ENCODE results near the gene ARHGEF10L.
A peak's percentile ranks its signal among the peaks of the same experiment; 100 is the strongest.

Gene ARHGEF10L

DNA sequence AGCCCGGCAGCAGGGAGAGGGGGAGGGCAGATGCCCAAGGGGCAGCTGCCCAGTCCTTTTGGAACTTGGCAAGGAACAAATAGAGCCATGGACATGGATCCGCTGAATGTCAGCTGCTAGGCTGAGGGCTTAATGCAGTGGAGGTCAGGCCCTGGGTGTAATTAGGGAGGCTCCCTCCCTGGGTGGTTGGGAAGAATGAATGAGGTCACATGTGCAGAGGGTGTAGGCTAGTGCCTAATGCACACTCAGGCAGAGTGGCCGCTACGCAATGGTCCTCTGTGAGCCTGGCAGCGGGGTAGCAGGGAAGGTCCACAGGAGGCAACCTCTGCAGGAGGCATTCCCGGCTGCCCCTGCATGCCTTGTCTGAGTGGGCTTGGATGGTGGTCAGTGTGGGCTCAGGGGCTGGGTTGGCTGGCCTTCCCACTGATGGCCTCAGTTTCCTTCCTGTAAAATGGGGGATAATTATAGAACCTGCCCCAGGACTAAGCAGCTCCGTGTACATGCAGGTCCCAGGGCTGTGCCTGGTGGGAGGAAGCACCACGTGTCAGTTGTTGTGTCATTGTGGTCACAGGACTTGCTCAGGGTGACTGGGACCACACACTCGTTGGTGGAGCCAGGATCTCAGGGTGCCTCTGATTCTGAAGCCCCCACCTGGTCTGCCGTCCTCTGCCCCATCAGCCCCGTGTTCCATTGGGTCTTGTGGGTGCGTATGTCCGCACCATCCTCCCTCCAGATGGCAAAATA lies 134.0 kb downstream of the ARHGEF10L start:
- no peak for FAIRE-seq

DNA sequence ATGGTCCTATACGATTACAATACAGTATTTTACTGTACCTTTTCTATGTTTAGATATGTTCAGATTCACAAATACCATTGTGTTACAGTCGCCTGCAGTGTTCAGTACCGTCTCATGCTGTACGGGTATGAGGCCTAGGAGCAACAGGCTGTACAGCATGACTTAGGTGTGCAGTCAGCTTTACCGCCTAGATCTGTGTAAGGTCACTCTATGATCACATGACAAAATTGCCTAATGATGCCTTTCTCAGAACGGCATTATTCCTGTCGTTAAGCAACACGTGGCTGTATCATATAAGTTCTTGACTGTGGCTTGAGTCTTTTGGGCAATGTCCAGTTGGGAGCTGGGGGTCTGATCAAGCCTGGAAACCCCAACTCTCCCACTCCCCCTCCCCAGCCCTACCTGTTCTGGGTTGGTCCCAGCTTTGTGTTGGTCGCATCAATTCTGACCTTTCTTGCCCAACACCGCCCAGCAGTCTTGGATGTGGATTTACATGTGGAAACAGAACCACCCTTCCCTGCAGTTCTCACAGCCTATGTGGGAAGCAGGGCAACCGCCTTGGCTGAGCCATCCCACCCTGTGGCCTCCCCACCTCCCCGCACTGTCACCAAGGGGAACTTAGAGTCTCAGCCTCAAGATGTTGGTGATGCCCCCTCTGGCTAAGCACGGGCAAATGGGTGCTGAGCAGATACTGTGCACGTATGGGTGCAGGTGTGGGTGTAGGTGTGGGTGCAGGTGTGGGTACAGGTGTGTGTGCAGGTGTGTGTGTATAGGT lies 135.4 kb downstream of the ARHGEF10L start:
- DNase-seq (ENCODE audit: low spot score), result no peak
- no peak for FAIRE-seq

More for the DNA sequence above, 134.0 kb downstream of the ARHGEF10L start:
- DNase-seq (ENCODE audit: low spot score), result no peak

DNA sequence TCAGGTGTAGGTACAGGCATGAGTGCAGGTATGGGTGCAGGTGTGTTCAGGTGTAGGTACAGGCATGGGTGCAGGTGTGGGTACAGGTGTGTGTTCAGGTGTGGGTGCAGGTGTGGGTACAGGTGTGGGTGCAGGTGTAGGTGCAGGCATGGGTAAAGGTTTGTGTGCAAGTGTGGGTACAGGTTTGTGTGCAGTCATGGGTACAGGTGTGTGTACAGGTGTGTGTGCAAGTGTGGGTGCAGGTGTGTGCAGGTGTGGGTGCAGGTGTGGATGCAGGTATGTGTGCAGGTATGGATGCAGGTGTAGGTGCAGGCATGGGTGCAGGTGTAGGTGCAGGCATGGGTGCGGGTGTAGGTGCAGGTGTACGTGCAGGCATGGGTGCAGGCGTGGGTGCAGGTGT lies 136.2 kb downstream of the ARHGEF10L start:
- DNase-seq (ENCODE audit: low spot score), result no peak
- FAIRE-seq, result peak; percentile 23

DNA sequence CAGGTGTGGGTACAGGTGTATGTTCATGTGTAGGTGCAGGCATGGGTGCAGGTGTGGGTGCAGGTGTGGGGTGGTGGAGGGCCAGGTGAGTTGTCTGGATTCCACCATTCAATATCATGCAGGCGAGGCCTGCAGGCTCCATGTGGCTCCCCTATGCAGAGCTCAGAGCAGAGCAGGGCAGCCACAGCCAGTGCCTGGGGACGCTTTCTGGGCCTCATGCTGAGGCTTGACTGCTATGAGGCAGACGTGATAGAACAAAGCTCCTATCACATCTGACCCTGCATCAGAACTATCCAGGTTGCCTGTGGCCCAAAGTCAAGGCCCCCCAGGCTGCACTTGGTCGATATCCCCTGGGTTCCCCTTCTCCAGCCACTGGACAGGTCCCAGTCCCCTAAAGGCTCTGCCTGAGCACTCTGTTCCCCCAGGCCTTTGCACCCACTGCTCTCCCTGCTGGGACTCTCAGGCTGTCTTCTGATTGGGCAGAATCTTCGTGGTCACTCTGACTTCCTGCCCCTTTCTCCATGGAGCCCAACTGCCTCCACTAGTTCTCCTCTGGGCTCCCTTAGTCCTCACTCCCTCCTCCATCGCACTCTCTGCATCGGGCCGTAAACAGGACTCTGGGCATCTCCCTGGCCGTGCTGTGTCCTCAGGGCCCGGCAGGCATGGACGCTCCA lies 137.0 kb downstream of the ARHGEF10L start:
- no peak for DNase-seq (ENCODE audit: low spot score)
- FAIRE-seq, result no peak

DNA sequence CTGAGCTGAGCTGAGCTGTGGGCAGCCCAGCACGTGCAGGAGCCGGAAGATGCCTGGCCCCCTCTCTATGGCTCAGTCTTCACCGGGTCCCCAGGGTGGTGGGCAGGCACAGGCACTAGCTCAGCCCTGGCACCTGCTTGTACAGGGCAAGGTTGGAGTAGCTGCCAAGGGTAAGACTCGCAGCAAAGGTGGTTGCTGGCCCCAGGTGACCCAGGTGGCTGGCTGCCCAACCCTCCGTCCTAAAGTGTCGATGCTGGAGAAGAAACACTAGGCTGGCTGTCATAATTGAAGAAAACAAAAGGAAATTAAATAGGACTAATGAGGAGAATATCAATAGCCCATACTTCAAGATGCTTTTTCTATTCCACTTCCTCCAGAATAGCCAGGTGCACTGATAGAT lies 138.5 kb downstream of the ARHGEF10L start:
- FAIRE-seq (no peak), DNase-seq (ENCODE audit: low spot score) (no peak)

DNA sequence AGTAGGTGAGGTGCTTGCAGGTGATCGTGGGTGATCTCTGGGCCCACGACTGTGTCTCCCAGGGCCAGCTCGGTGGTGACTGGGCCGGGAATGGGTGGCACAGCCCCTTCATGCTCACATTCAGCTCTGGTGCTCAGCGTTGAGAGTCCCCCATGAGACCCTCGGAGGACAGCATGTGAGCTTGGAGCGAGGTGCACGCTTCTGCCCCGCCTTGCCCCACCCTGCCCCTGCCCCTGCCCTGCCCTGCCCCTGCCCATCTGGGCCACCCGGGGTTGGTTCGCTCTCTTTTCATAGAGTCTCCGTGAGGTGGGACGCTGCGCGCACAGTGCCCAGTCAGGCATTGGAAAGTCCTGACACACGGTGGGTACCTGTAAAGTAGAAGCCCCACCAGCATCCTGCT lies 140.4 kb downstream of the ARHGEF10L start:
- DNase-seq (ENCODE audit: low spot score) (no peak), FAIRE-seq (no peak)

DNA sequence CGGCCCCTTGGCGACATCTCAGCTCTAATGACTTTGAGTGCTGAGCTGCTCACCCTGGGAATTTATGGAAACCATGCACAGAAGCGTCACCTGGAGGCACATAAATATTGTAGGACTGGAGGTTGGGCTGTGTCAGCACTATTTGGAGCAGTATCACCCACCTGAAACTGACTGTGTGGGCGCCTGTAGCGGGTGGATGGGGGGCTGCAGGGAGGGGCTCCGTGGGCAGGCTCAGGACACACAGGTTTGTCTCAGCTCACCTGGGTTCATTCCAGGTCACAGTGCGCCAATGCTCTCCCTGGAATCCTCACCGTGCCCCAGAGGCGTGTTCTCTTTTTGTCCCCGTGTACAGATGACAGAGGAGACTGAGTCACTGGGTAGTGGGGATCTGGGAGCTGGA lies 140.8 kb downstream of the ARHGEF10L start:
- DNase-seq (ENCODE audit: low spot score), result no peak
- no peak for FAIRE-seq

DNA sequence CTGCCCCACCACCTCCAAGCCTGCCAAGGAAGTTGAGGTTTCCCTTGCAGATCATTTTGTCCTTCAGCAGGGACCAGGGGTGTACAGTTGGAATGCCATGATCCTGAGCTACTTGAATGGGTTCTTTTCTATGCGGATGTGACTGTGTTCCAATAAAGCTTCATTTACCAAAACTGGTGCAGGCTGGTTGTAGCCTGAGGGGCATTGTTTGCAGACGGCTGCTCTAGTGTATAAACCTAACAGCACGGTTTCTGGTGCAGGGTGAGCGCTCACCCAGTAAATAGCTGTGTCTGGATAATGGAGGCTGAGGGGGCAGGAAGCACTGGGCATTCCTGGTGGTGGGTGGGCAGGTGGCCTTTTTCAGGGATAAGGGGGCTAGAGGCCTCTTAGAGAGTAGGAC lies 142.9 kb downstream of the ARHGEF10L start:
- DNase-seq (ENCODE audit: low spot score) (no peak), FAIRE-seq (no peak)

DNA sequence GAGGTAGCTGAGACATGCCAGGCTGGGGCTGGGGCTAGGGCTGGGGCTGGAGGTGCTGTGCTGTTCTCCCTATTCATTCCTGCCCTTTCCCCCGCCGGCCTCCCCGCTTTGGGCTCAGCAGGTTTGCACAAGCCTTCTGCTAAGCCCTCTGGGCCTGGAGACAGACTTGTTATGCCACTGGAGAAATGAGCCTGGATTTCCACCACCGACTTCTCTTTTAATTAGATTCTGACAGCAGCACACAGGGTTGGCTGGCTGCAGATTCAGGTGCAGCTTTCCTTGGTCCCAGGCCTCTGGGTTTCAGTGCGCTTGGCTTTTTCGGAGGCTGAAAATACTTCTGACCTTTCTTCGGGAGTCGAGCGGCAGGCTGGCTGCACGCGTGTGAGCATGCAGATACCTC lies 144.1 kb downstream of the ARHGEF10L start:
- DNase-seq (ENCODE audit: low spot score), result no peak
- no peak for FAIRE-seq

DNA sequence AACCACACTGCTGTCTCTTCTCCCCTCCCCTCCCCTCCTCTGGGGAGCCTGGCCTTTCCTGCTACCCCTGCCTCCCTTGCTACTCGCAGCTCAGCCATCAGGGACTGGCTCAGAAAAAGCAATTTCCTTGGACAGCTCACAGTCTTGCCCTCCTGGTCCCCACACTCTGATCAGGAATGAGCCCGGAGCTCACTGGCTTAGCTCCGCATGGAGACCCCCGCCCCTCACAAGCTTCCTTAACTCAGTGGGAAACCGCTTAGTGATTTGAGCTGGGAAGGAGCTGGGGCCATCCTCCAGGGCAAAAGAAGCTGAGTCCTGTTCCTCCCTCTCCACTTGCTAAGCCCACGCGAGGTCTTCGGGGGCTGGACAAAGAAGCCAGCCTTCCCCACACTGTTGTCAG lies 145.3 kb downstream of the ARHGEF10L start:
- FAIRE-seq (no peak), DNase-seq (ENCODE audit: low spot score) (no peak)

DNA sequence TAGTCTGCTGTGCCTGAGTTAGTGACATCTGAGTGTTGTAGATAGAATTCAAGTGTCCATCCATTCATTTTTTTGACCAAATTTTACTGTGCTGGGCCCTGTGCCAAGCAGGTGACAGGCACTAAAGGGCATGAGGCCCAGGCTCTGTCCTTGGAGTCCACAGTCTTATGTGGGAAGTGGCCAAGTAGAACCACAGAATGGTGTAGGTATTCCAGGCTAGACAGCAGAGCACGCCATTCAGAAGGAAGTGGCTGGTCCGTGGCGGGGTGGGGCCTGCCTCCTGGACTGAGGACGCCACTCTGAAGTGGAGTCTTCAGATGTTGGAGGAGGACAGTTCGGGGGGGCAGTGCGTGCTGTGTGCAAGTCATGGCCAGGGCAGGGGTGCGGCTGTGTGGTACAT lies 146.8 kb downstream of the ARHGEF10L start:
- DNase-seq (ENCODE audit: low spot score), result no peak
- FAIRE-seq, result no peak

DNA sequence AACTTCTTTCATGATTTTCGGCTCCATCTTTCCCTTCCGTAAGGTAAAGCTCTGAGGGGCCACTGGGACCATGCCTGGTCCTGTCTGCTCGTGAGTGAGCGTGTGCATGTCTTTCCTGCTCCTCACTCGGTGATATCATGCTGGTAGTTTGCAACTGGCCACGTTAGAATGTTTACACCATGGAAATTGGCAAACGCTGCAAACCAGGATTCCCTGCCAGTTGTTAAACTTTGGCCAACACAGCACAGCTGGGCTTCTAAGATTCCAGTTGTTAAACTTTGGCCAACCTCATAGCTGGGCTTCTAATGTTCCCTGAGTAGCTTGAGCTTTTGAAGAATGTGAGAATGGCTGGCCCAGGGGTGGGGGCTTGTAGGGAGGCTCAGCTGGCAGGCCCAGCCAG lies 147.6 kb downstream of the ARHGEF10L start:
- no peak for DNase-seq (ENCODE audit: low spot score)
- FAIRE-seq, result no peak

DNA sequence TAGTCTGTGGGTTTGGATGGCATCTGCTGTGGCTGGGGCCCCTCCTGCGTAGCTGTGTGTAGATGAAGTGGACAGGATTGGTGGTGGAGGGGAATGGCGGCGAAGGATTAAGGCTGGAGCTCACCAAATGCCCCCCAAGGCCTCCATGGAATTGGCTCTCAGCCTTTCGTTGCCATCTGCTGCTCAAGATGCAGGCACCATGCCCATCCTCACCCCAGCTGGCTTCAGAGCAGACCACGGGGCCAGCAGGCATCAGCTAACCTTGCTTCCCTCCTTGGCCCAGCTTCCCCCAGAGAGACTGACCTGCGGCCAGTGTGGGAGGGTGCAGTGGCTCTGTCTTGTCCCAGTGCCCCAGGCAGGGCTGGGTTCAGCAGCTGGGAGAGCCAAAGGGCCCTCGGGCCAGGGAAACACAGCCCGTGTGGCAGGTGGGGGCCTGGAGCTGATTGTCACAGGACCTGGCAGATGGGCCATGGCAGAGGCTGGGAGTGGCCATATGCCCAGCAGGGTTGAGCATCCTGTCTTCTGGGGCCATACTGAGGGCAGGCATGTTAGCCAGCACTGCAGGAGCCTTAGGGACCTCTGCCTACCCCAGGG lies 148.8 kb downstream of the ARHGEF10L start:
- DNase-seq (ENCODE audit: low spot score) (no peak), FAIRE-seq (no peak)

DNA sequence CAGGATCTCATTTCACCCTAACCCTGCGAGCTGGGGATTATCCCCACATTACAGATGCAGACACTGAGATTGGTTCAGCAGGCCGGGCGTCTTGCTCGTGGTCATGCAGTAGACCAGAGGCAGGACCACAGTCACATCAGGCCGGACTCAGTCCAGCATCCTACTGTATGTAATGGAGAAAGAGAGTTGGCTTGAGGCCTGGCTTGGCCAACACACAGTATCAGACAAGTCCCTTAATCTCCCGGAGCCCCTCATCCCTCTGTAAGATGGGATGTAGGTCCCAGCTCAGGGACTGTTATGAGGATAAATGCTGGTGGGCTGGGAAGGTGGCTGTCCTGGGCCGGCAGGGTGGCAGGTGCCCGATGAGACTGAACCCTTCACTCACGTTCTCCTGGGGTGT lies 149.5 kb downstream of the ARHGEF10L start:
- FAIRE-seq (no peak), DNase-seq (ENCODE audit: low spot score) (peak; percentile 23)

DNA sequence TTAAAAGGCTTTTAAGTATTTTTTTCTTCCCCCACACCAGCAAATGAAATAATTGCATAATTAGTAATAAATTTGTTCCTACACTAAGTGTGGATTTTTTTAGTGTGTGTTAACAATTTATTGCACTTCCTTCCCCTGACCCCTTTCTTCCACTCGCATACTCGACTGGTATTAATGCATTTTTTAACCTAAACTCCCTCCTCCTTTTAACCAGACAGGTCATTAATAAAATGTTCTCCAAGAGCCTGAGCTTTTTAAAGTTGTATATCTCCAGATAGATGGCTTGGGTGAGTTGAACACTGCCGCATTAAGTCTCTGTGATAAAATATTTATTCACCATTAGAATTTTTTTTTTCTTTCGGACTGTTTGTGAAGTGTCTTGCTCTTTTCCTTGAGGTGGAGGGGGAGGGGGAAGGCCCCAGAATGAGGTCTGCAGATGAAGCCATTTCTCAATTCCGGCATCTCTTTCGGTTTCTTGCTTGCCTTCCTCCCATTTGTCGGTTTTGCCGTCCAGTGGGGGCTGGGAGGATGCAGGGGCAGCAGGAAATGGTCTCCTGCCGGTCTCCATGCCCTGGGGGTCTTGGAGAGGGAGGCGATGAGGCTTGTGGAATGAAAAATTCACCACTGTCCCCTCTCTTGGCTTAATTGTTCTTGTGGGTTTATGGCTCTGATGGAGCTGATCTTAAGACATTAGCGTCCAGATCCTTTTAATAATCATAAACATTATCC lies 151.6 kb downstream of the ARHGEF10L start:
- no peak for FAIRE-seq
- DNase-seq (ENCODE audit: low spot score), result no peak

DNA sequence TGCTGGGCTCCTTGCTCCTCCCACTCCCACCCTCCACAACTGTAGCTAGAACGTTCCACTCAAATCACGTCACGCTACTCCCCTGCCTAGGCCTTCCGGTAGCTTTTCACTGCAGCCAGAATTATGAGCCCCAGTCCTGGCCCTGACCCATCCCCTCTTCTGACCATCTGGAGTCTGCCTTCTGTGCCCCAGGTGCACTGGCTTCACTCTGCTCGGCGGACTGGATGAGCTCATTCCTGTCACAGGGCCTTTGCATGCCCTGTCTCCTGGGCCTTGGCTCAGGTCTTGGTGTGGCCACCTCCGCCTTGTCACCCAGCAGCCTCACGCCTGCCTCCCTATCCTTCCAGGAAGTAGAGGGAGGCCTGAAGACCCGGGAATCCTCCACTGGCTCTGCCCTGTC lies 153.1 kb downstream of the ARHGEF10L start:
- FAIRE-seq, result no peak
- no peak for DNase-seq (ENCODE audit: low spot score)

DNA sequence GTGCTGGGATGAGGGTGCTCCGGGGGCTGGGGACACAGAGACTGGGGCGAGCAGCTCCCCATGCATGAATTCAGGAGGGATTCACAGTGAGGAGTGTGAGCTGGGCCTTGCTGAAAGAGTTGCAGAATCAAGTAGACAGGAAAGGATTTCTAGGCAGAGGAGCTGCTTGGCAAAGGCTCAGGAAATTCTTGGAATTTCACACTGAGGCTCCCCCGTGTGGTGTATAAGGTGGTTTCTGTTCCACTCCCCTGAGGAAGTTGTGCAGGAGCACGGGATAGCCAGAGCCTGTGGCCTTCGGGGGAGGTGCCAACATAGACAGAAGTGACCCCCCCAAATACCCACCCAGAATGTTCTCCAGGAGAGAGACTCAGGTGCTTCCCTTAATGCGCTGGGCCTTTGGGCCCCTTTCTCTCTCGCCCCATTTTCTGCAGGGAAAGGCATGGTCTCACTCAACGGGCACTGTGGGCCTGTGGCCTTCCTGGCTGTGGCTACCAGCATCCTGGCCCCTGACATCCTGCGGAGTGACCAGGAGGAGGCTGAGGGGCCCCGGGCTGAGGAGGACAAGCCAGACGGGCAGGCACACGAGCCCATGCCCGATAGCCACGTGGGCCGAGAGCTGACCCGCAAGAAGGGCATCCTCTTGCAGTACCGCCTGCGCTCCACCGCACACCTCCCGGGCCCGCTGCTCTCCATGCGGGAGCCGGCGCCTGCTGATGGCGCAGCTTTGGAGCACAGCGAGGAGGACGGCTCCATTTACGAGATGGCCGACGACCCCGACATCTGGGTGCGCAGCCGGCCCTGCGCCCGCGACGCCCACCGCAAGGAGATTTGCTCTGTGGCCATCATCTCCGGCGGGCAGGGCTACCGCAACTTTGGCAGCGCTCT lies 157.2 kb downstream of the ARHGEF10L start:
- DNase-seq (ENCODE audit: low spot score), result peak; percentile 68
- no peak for FAIRE-seq

DNA sequence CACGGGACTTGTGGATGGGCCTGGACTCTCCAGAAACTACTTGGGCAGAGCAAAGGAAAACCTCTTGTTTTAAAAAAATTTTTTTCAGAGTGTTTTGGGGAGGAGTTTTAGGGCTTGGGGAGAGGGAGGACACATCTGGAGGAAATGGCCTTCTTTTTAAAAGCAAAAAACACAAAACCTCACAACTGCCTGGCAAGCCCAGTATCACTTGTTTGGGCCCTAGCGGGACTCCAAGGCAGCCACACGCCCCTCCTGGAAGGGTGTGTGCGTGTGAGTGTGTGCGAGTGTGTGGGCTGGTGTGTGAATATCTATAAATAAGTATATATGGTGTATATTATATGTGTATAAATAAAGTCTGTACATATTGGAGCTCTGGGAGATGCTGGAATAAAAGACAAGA lies 158.0 kb downstream of the ARHGEF10L start:
- DNase-seq (ENCODE audit: low spot score), result no peak
- FAIRE-seq, result no peak

DNA sequence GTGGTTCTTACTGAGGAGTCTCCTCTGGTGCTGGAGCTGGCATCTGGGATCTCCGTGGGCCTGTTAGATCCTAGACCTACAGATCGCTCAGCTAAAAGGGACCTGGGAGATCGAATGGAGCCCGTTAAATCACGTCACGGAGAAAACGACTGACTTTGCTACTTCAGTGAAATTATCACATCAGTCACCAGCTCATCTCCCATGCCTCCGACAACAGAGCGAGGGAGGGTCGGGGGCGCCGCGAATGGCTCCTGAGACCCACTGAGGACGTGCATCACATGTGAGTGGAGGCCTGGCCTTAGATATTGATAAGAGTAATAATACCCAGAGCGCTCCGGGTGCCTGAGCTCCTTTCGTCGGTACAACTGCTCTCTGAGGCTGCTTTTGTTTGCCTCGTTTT lies 160.1 kb downstream of the ARHGEF10L start:
- DNase-seq (ENCODE audit: low spot score) (no peak), FAIRE-seq (no peak)

Measured in urothelium cell line (cell line).